Measurements from ENCODE around the gene ATP4B. TPM values are rescaled to one million over a fixed set of nuclear protein-coding genes. Genes with fewer than 3 reads are reported as not detected.

Gene ATP4B
- total RNA-seq, 1 donor from 2014 or later = not detected

DNA sequence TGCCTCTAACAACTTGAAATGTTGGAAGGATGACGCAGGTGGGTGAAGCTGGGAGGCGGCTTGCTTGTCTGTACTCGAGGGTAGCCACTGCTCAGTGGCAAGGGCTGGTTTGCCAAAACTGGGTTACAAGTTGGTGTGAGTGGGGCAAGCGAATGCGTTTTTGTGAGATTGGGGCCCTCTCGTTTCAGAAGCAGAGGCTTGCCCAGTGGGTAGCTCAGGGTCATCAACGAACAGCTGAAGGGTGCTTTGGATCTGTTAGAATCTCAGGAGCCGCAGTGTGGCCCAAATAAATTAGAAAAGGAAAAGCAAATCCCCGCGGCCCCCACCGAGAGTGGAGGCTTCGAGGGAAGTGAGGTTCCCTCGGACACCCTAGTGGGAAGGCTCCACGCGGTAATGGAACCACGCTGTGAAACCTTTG lies 7.3 kb downstream of the ATP4B start:
- TF ChIP-seq, protein P1, sequence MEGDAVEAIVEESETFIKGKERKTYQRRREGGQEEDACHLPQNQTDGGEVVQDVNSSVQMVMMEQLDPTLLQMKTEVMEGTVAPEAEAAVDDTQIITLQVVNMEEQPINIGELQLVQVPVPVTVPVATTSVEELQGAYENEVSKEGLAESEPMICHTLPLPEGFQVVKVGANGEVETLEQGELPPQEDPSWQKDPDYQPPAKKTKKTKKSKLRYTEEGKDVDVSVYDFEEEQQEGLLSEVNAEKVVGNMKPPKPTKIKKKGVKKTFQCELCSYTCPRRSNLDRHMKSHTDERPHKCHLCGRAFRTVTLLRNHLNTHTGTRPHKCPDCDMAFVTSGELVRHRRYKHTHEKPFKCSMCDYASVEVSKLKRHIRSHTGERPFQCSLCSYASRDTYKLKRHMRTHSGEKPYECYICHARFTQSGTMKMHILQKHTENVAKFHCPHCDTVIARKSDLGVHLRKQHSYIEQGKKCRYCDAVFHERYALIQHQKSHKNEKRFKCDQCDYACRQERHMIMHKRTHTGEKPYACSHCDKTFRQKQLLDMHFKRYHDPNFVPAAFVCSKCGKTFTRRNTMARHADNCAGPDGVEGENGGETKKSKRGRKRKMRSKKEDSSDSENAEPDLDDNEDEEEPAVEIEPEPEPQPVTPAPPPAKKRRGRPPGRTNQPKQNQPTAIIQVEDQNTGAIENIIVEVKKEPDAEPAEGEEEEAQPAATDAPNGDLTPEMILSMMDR (IDR thresholded peaks at IDR 0.05; ENCODE audit: partially characterized antibody, unreplicated experiment) = no peak
- H3K36me3 Mint-ChIP-seq (ENCODE audit: unreplicated experiment) = peaks cover 11% of the 10 kb centered on the region
- no peaks in the 10 kb centered on the region for H3K4me1 Mint-ChIP-seq (ENCODE audit: low read depth, unreplicated experiment)
- peaks cover 10% of the 10 kb centered on the region for H3K9me3 Mint-ChIP-seq (ENCODE audit: unreplicated experiment)
- DNase-seq = peak; percentile 3
- peaks cover 2% of the 10 kb centered on the region for H3K27me3 Mint-ChIP-seq (ENCODE audit: unreplicated experiment)
- no peak overlapping the region for H3K27ac Mint-ChIP-seq (ENCODE audit: unreplicated experiment)
- H3K4me3 Mint-ChIP-seq (ENCODE audit: unreplicated experiment) = no peak overlapping the region

DNA sequence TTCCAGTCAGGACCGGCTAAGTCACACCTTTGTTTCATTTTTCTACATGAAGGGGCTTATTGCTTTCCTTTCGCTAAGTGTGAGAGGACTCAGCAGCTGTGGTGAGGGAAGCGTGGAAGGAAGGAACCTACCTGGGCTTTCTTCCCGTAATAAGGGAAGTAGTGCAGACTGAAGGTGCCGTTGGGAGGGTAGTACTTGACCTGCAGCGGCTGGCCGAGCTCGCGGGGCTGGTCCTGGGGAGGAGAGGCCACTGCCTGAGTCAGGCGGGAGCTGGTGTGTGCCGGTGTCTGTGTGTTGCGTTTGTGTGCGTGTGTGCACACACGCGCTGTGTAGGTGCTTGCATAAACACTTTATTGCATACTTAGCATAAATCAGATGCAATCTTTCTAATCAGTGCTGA lies 7.7 kb downstream of the ATP4B start:
- Mint-ChIP-seq H3K27me3 (ENCODE audit: unreplicated experiment) (peaks cover 2% of the 10 kb centered on the region), H3K9me3 (ENCODE audit: unreplicated experiment) (peaks cover 10% of the 10 kb centered on the region), H3K36me3 (ENCODE audit: unreplicated experiment) (peaks cover 11% of the 10 kb centered on the region), H3K4me1 (ENCODE audit: low read depth, unreplicated experiment) (no peaks in the 10 kb centered on the region), H3K27ac (ENCODE audit: unreplicated experiment) (no peak overlapping the region), H3K4me3 (ENCODE audit: unreplicated experiment) (no peak overlapping the region)
- no peak for DNase-seq
- TF ChIP-seq, protein P1 (IDR thresholded peaks at IDR 0.05; ENCODE audit: partially characterized antibody, unreplicated experiment) = no peak

GRCh38 chr13:113649212-113649611 lies 8.8 kb downstream of the ATP4B start:
- TF ChIP-seq, protein P1 (IDR thresholded peaks at IDR 0.05; ENCODE audit: partially characterized antibody, unreplicated experiment) = no peak
- Mint-ChIP-seq H3K4me1 (ENCODE audit: low read depth, unreplicated experiment) (no peaks in the 10 kb centered on the region), H3K9me3 (ENCODE audit: unreplicated experiment) (peaks cover 12% of the 10 kb centered on the region), H3K27me3 (ENCODE audit: unreplicated experiment) (peaks cover 2% of the 10 kb centered on the region), H3K36me3 (ENCODE audit: unreplicated experiment) (peaks cover 11% of the 10 kb centered on the region), H3K27ac (ENCODE audit: unreplicated experiment) (no peak overlapping the region), H3K4me3 (ENCODE audit: unreplicated experiment) (no peak overlapping the region)
- peak; percentile 11 for DNase-seq

DNA sequence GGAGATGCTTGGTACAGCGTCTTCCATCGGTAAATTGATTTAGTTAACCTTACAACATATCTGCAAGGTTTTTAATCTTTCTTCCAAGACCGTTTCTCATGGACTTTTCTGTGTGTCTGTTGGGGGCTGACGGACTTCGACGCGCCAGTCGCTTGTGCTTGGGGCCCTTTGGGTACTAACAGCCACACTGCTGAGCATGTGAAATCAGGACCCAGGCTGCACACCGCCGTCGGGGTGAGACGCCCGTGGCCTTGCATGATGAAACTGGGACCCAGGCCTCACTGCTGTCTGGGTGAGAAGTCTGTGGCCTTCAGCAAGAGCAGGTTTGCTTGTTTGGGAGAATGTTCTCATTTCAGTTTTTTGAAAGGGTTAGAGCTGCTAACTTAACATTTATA lies 9.8 kb downstream of the ATP4B start:
- Mint-ChIP-seq H3K9me3 (ENCODE audit: unreplicated experiment) (peaks cover 8% of the 10 kb centered on the region), H3K4me1 (ENCODE audit: low read depth, unreplicated experiment) (no peaks in the 10 kb centered on the region), H3K27me3 (ENCODE audit: unreplicated experiment) (peaks cover 2% of the 10 kb centered on the region), H3K4me3 (ENCODE audit: unreplicated experiment) (no peak overlapping the region), H3K27ac (ENCODE audit: unreplicated experiment) (no peak overlapping the region), H3K36me3 (ENCODE audit: unreplicated experiment) (peaks cover 11% of the 10 kb centered on the region)
- TF ChIP-seq, protein P1 (IDR thresholded peaks at IDR 0.05; ENCODE audit: partially characterized antibody, unreplicated experiment) = no peak
- peak; percentile 10 for DNase-seq

DNA sequence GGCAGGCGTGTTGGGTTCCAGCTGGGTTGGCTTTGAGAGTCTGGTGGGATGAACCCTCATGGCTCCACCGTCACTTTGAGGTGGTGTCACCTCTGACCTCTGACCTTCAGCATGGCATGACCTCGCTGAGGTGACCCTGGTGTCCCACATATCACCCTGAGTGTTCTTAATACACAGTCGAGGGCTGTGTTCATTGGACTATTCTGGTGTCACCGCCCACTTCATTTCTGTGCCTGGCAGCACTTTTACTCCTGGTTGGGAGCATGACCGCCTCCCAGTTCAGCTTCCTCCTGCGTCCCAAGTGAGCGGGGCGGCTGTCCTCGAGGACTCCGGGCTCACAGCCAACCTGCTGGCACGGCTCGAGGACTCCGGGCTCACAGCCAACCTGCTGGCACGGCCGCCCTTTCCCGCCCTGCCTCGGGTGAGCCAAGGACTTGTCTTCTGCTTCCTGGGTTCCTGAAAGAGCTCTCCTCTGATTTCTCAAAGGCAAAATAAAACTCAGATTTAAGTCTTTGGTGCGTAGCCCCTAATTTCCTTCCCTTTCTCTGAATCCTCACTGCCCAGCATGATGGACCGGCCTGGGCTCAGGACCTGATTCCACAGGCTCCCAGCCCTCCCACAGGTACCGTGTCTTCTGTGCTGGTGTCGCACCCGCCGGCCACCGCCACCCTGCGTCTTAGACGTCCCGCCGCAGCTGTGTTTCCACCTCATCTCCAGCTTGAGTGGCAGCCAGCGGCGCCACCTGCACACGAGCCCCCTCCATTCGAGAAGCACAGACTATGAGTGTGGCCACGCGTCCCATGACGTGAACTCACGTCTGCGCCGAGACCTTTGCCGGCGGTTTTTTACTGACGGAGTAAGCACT lies 10.4 kb downstream of the ATP4B start:
- Mint-ChIP-seq H3K4me3 (ENCODE audit: unreplicated experiment) (no peak overlapping the region), H3K27ac (ENCODE audit: unreplicated experiment) (no peak overlapping the region), H3K4me1 (ENCODE audit: low read depth, unreplicated experiment) (no peaks in the 10 kb centered on the region), H3K27me3 (ENCODE audit: unreplicated experiment) (peaks cover 2% of the 10 kb centered on the region), H3K9me3 (ENCODE audit: unreplicated experiment) (peaks cover 8% of the 10 kb centered on the region), H3K36me3 (ENCODE audit: unreplicated experiment) (peaks cover 14% of the 10 kb centered on the region)
- peak; percentile 8 for DNase-seq
- TF ChIP-seq, protein P1 (IDR thresholded peaks at IDR 0.05; ENCODE audit: partially characterized antibody, unreplicated experiment) = no peak

All from glutamatergic neuron (in vitro differentiated cells).